Gastrocnemius medialis (tissue), 4 donors: Measurements from ENCODE around the gene CROCC.

Source experiments
- POLR2A ChIP-seq, 2 donors: fragments of 450-650 bp; IDR thresholded peaks; one replicate each; pipeline ENCODE4 v1.6.1; 2017; ENCODE audit warnings: antibody characterized with exemption in 2 of 2, mild to moderate bottlenecking in 2 of 2, moderate library complexity in 2 of 2
- TF ChIP-seq, protein P1 (sequence below), 5 experiments: fragments of 450-650 bp in 3 of 5; fragments of 200-600 bp in 2 of 5; sonication (generic) in 2 of 5; IDR thresholded peaks in 4 of 5; conservative IDR thresholded peaks in 1 of 5; 1 replicate in 4 of 5; 2 replicates in 1 of 5; pipeline ENCODE4 v1.5.1; 2016 to 2019; ENCODE audit warnings: antibody characterized with exemption in 5 of 5, mild to moderate bottlenecking in 3 of 5, moderate library complexity in 3 of 5

DNA sequence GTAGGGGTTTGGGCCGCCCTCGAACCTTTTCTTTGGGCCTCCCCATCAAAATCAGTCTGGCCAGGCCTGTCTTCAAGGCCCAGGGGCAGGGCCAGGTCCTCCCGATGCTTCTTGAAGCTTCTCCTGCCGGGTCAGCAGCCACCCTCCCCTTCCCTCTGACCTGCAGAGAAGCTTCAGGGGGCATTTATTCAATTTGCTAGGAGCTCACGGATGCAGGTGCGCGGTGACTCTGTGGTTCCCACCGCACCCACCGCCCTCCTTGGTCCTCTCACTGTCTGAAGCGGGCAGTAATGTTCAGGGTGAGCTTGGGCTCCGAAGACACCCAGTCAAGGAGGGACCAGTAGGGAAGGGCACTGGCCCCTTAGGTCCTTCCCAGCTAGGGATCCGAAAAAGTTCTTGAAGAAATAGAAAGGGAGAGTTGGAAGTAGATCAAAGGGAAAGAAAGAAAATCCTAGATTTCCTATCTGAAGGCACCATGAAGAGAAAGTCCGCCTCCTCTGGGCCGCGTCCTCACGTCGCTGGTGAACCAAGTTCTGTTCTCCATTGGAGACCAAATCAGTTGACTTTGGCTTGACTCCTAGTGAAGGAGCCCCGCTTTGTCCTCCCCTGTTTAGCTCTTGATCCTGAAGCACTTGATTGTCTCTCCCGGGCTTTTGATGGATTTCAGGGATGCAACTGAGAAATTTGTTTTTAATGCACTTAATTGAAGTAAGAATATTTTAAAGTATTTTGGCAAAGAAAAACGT, 34.7 kb upstream of the CROCC start:
- TF ChIP-seq, protein P1, sequence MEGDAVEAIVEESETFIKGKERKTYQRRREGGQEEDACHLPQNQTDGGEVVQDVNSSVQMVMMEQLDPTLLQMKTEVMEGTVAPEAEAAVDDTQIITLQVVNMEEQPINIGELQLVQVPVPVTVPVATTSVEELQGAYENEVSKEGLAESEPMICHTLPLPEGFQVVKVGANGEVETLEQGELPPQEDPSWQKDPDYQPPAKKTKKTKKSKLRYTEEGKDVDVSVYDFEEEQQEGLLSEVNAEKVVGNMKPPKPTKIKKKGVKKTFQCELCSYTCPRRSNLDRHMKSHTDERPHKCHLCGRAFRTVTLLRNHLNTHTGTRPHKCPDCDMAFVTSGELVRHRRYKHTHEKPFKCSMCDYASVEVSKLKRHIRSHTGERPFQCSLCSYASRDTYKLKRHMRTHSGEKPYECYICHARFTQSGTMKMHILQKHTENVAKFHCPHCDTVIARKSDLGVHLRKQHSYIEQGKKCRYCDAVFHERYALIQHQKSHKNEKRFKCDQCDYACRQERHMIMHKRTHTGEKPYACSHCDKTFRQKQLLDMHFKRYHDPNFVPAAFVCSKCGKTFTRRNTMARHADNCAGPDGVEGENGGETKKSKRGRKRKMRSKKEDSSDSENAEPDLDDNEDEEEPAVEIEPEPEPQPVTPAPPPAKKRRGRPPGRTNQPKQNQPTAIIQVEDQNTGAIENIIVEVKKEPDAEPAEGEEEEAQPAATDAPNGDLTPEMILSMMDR (IDR thresholded peaks at IDR 0.05 in 4 of 5, conservative IDR thresholded peaks at IDR 0.05 in 1 of 5): no peak
- TF ChIP-seq POLR2A (IDR thresholded peaks at IDR 0.05): no peak
